Mesenchymal stem cell (in vitro differentiated cells and primary cell): ENCODE data around the gene ZNF197.
"Not testable (repeated sequence)": the region's sequence is repeated elsewhere in the genome, so short reads cannot be mapped to it uniquely, and the experiment has no call there.

ENCODE experiments used
- DNase-seq: peaks from one replicate; pipeline ENCODE4 v3.0.0-alpha.2; 2013
- H2AFZ ChIP-seq: one replicate; pipeline ENCODE4 v1.6.1; 2013; ENCODE audit warnings: low read depth, mild to moderate bottlenecking, control low read depth, inconsistent platforms, low read length, moderate library complexity
- H2AK5ac ChIP-seq: 2 replicates; pipeline ENCODE4 v1.6.1; 2013; ENCODE audit warnings: low read length, moderate library complexity, mild to moderate bottlenecking, inconsistent platforms; ENCODE audit not compliant: severe bottlenecking
- H2BK120ac ChIP-seq: one replicate; pipeline ENCODE4 v1.6.1; 2013; ENCODE audit warnings: low read depth, mild to moderate bottlenecking, inconsistent platforms, low read length, moderate library complexity
- H2BK12ac ChIP-seq, 2 experiments: one replicate each; pipeline ENCODE4 v1.6.1; 2013; ENCODE audit warnings: inconsistent platforms in 2 of 2, low read length in 2 of 2, mild to moderate bottlenecking in 2 of 2, moderate library complexity in 2 of 2, control low read depth in 1 of 2
- H2BK15ac ChIP-seq: one replicate; pipeline ENCODE4 v1.6.1; 2013; ENCODE audit warnings: mild to moderate bottlenecking, low read depth, inconsistent platforms; ENCODE audit not compliant: poor library complexity, severe bottlenecking
- H2BK5ac ChIP-seq: 2 replicates; pipeline ENCODE4 v1.6.1; 2013; ENCODE audit warnings: low read depth, mild to moderate bottlenecking, low read length, control low read depth, inconsistent platforms; ENCODE audit not compliant: poor library complexity, severe bottlenecking
- H3K14ac ChIP-seq, 2 experiments: one replicate each; pipeline ENCODE4 v1.6.1; 2013; ENCODE audit warnings: inconsistent platforms in 2 of 2, low read length in 2 of 2, control low read depth in 1 of 2, mild to moderate bottlenecking in 1 of 2, moderate library complexity in 1 of 2
- H3K18ac ChIP-seq, 2 experiments: one replicate each; pipeline ENCODE4 v1.6.1; 2013; ENCODE audit warnings: inconsistent platforms in 2 of 2, low read length in 2 of 2, control low read depth in 1 of 2, low read depth in 1 of 2, mild to moderate bottlenecking in 1 of 2
- H3K23ac ChIP-seq, 2 experiments: one replicate each; pipeline ENCODE4 v1.6.1; 2013; ENCODE audit warnings: inconsistent platforms in 2 of 2, low read length in 2 of 2, mild to moderate bottlenecking in 2 of 2, moderate library complexity in 2 of 2, control low read depth in 1 of 2
- H3K27ac ChIP-seq: 2 replicates; pipeline ENCODE4 v1.5.1; 2013; ENCODE audit warnings: mild to moderate bottlenecking, moderate library complexity, low read length, control low read depth, inconsistent platforms; ENCODE audit not compliant: poor library complexity, severe bottlenecking
- H3K27me3 ChIP-seq, 2 experiments: 2 replicates each; pipeline versions ENCODE4 v1.6.1 to v1.7.0; 2013; ENCODE audit warnings: low read length in 2 of 2, mild to moderate bottlenecking in 2 of 2, moderate library complexity in 2 of 2, control low read depth in 1 of 2, inconsistent platforms in 1 of 2; ENCODE audit not compliant: control insufficient read depth in 1 of 2, insufficient read depth in 1 of 2
- H3K36me3 ChIP-seq, 2 experiments: 2 replicates each; pipeline versions ENCODE4 v1.6.1 to v1.7.0; 2013; ENCODE audit warnings: low read length in 2 of 2, control low read depth in 1 of 2, inconsistent platforms in 1 of 2, low read depth in 1 of 2, mild to moderate bottlenecking in 1 of 2; ENCODE audit not compliant: insufficient read depth in 2 of 2, control insufficient read depth in 1 of 2
- H3K4ac ChIP-seq, 2 experiments: one replicate each; pipeline ENCODE4 v1.6.1; 2013; ENCODE audit warnings: inconsistent platforms in 2 of 2, low read length in 2 of 2, mild to moderate bottlenecking in 2 of 2, moderate library complexity in 2 of 2, control low read depth in 1 of 2, low read depth in 1 of 2
- H3K4me1 ChIP-seq: 2 replicates; pipeline ENCODE4 v1.6.1; 2013; ENCODE audit warnings: low read depth, low read length, control low read depth; ENCODE audit not compliant: control insufficient read depth, insufficient read depth
- H3K4me2 ChIP-seq: 2 replicates; pipeline ENCODE4 v1.6.1; 2013; ENCODE audit warnings: low read length, mild to moderate bottlenecking, inconsistent platforms; ENCODE audit not compliant: poor library complexity, severe bottlenecking
- H3K4me3 ChIP-seq, 2 experiments: 2 replicates each; pipeline versions ENCODE4 v1.5.1 to v1.7.0; 2013; ENCODE audit warnings: low read length in 2 of 2, mild to moderate bottlenecking in 2 of 2, control low read depth in 1 of 2, low read depth in 1 of 2; ENCODE audit not compliant: insufficient read depth in 1 of 2
- H3K79me1 ChIP-seq: replicated peaks from 2 replicates; pipeline ENCODE4 v1.6.1; 2013; ENCODE audit warnings: mild to moderate bottlenecking, control low read depth, low read length, inconsistent platforms; ENCODE audit not compliant: poor library complexity, severe bottlenecking
- H3K9ac ChIP-seq: 2 replicates; pipeline ENCODE4 v1.7.0; 2013; ENCODE audit warnings: mild to moderate bottlenecking, low read length, moderate library complexity
- H3K9me3 ChIP-seq: 2 replicates; pipeline ENCODE4 v1.7.0; 2013; ENCODE audit warnings: mild to moderate bottlenecking, low read length; ENCODE audit not compliant: control insufficient read depth
- H4K8ac ChIP-seq: one replicate; pipeline ENCODE4 v1.6.1; 2013; ENCODE audit warnings: inconsistent platforms, mild to moderate bottlenecking, low read length, moderate library complexity
- H4K91ac ChIP-seq: one replicate; pipeline ENCODE4 v1.6.1; 2013; ENCODE audit warnings: mild to moderate bottlenecking, low read length, inconsistent platforms
- WGBS: methylation state at CpG from one replicate; pipeline ENCODE4 v1.1.7; 2013; ENCODE audit warnings: mixed read lengths; 5-methylcytosine and 5-hydroxymethylcytosine counted together

The ZNF197 gene

DNA sequence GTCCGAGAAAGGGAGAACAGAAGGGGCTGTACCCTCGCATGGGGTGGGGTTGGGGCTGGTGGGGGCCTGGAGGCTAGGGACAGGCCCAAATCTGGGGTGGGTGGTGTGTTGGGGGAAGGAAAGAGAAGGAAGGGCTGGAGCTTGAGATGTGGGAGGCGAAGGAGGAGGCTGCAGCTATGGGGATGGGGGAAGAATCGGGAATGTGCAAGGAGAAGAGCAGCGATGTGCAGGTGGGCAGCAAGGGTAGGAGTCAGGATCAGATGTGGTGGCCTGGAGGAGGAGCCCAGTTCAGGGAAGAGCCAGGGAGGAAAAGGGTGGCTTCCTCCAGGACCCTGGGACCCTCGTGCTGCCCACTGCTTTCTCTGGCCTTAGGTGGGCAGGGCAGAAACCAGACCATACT, 44.9 kb downstream of the ZNF197 start:
- no peak overlapping the region for H3K27ac ChIP-seq

DNA sequence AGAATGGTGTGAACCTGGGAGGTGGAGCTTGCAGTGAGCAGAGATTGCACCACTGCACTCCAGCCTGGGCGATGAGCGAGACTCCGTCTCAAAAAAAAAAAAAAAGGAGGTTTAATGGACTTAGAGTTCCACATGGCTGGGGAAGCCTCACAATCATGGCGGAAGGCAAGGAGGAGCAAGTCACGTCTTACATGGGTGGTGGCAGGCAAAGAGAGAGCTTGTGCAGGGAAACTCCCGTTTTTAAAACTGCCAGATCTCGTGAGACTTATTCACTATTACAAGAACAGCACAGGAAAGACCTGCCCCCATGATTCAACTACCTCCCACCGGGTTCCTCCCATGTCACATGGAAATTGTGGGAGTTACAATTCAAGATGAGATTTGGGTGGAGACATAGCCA, 48.6 kb downstream of the ZNF197 start:
- not testable (repeated sequence) for H2BK15ac ChIP-seq, H3K18ac ChIP-seq, H3K23ac ChIP-seq, H3K9ac ChIP-seq, H4K91ac ChIP-seq, H2BK12ac ChIP-seq, H2BK5ac ChIP-seq, H2BK120ac ChIP-seq, H3K4ac ChIP-seq, H3K14ac ChIP-seq, H4K8ac ChIP-seq, H3K27me3 ChIP-seq, H3K27ac ChIP-seq, DNase-seq, H2AFZ ChIP-seq, H3K36me3 ChIP-seq, H3K79me1 ChIP-seq, H3K9me3 ChIP-seq, H2AK5ac ChIP-seq, H3K4me1 ChIP-seq, H3K4me2 ChIP-seq, H3K4me3 ChIP-seq
- 98% methylated on average over 5 of the region's 8 CpGs for WGBS

More for the DNA sequence above, 44.9 kb downstream of the ZNF197 start:
- Histone ChIP-seq H3K36me3 (no peaks in the 10 kb centered on the region), H3K9ac (no peak overlapping the region), H2AFZ (no peak overlapping the region), H3K9me3 (peaks cover 10% of the 10 kb centered on the region), H2AK5ac (no peak overlapping the region), H2BK12ac (no peak overlapping the region), H3K4me2 (no peak overlapping the region), H3K79me1 (no peaks in the 10 kb centered on the region), H3K18ac (no peak overlapping the region), H3K4ac (no peak overlapping the region), H2BK120ac (no peak overlapping the region), H3K4me3 (no peak overlapping the region), H4K8ac (no peak overlapping the region), H3K4me1 (no peaks in the 10 kb centered on the region), H2BK5ac (no peak overlapping the region), H3K14ac (no peak overlapping the region), H3K23ac (no peak overlapping the region), H2BK15ac (no peak overlapping the region), H3K27me3 (no peaks in the 10 kb centered on the region), H4K91ac (no peak overlapping the region)
- DNase-seq: no peak
- 93% methylated on average over 6 of the region's 6 CpGs for WGBS

DNA sequence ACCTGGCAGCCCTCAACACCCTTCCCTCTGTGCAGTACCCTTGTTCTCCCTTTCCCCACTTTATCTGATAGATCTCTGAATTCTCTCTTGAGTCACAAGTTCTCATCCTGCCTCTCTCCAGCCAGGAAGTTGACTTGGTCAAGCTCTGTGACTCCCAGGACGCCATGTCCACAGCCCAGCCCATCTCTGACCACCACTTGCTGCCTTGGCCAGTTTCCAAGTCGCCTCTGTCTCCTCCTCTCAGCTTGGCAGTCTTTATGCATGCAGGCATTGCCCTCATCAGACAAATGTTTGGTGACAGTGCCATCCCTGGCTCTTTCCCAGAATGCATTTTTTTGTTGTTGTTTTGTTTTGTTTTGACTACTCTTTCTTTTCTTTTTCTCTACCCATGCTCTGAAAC, 49.4 kb downstream of the ZNF197 start:
- H3K36me3 ChIP-seq: no peaks in the 10 kb centered on the region
- H2AFZ ChIP-seq: no peak overlapping the region
- H3K23ac ChIP-seq: no peak overlapping the region
- peaks cover 4% of the 10 kb centered on the region for H3K9me3 ChIP-seq
- no peak overlapping the region for H3K4me3 ChIP-seq
- H4K91ac ChIP-seq: no peak overlapping the region
- H3K18ac ChIP-seq: no peak overlapping the region
- no peak for DNase-seq
- no peak overlapping the region for H3K4me2 ChIP-seq
- no peak overlapping the region for H4K8ac ChIP-seq
- no peak overlapping the region for H2BK120ac ChIP-seq
- no peak overlapping the region for H3K4ac ChIP-seq
- 5% methylated on average over 2 of the region's 2 CpGs for WGBS
- H3K9ac ChIP-seq: no peak overlapping the region
- H3K79me1 ChIP-seq: no peaks in the 10 kb centered on the region
- H2BK15ac ChIP-seq: no peak overlapping the region
- no peak overlapping the region for H2BK12ac ChIP-seq
- no peaks in the 10 kb centered on the region for H3K4me1 ChIP-seq
- H3K27me3 ChIP-seq: peaks cover 0 to 8% of the 10 kb centered on the region in 2 experiments
- H3K27ac ChIP-seq: no peak overlapping the region
- H3K14ac ChIP-seq: no peak overlapping the region
- no peak overlapping the region for H2BK5ac ChIP-seq
- H2AK5ac ChIP-seq: no peak overlapping the region

DNA sequence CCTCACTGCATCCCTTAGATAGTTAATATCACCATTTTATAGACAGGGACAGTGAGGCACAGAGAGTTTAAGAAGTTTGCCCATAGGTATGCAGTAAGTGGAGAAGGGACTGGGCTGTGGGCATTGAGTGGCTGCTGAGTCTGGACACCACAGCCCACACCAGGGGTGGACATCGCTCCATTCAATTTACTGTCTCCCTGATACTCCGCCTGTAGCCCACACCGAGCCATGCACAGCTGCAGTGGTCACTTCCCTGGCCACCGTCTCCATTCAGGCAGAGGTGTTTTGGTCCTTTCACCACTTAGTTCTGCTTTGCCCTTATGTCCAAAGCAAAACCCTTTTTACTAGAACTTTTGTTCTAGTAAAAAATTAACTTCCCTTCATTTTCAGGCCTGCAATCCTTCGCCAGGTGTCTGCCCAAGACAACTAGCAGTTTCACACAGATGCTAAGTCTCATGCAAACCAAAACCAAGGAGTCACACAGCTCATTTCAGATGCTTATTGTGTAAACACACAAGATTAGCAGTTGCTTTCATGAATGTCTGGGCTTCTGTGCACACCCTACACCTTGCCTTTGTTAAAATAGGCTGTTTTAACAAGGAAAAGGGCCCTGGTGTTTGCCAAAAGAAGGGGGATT, 53.8 kb downstream of the ZNF197 start:
- Histone ChIP-seq H4K91ac (no peak overlapping the region), H2BK12ac (no peak overlapping the region), H3K14ac (no peak overlapping the region), H2AK5ac (no peak overlapping the region), H2BK15ac (no peak overlapping the region), H3K18ac (no peak overlapping the region), H3K4me3 (no peak overlapping the region), H3K79me1 (no peaks in the 10 kb centered on the region), H2BK5ac (no peak overlapping the region), H2AFZ (no peak overlapping the region), H3K4me1 (no peaks in the 10 kb centered on the region), H3K36me3 (peaks cover 0 to 12% of the 10 kb centered on the region in 2 experiments), H3K27me3 (peaks cover 0 to 8% of the 10 kb centered on the region in 2 experiments), H3K4me2 (no peak overlapping the region), H3K27ac (no peak overlapping the region), H3K9me3 (peaks cover 32% of the 10 kb centered on the region), H3K23ac (no peak overlapping the region), H2BK120ac (no peak overlapping the region), H3K9ac (no peak overlapping the region), H3K4ac (no peak overlapping the region), H4K8ac (no peak overlapping the region)
- no peak for DNase-seq
- 85% methylated on average over 5 of the region's 5 CpGs for WGBS
